H1 (cell line): ENCODE measurements around the gene LBX2. TPM values are rescaled to one million over a fixed set of nuclear protein-coding genes. Genes with fewer than 3 reads are reported as not detected.

Source experiments
- ASH2L ChIP-seq: fragments of 200-600, 300-600 bp; sonication (generic); IDR thresholded peaks from one replicate; pipeline ENCODE4 v1.7.1; 2017; ENCODE audit warnings: low read length
- CHD1 ChIP-seq: IDR thresholded peaks from 2 replicates; pipeline ENCODE4 v1.6.1; 2012; ENCODE audit warnings: low read depth, low read length, improper control_type of control experiment
- CHD2 ChIP-seq: IDR thresholded peaks from 2 replicates; pipeline ENCODE4 v1.6.1; 2012; ENCODE audit warnings: low read length, improper control_type of control experiment
- CREB1 ChIP-seq: IDR thresholded peaks from 2 replicates; pipeline ENCODE4 v1.6.1; 2012; ENCODE audit warnings: inconsistent platforms
- FOSL1 ChIP-seq: IDR thresholded peaks from 2 replicates; pipeline ENCODE4 v1.6.1; 2011; ENCODE audit warnings: mild to moderate bottlenecking, low read depth, low read length, moderate library complexity; ENCODE audit not compliant: insufficient read depth
- GABPA ChIP-seq: IDR thresholded peaks from 2 replicates; pipeline ENCODE4 v1.6.1; 2011; ENCODE audit warnings: mild to moderate bottlenecking, low read length, moderate library complexity, borderline replicate concordance; ENCODE audit not compliant: insufficient read depth
- MAFK ChIP-seq: IDR thresholded peaks from 2 replicates; pipeline ENCODE4 v1.6.1; 2012; ENCODE audit warnings: low read depth, mild to moderate bottlenecking, improper control_type of control experiment, low read length
- RXRA ChIP-seq: IDR thresholded peaks from 2 replicates; pipeline ENCODE4 v1.6.1; 2011; ENCODE audit warnings: low read depth, mild to moderate bottlenecking, low read length, moderate library complexity; ENCODE audit not compliant: insufficient read depth
- SAP30 ChIP-seq: fragments of 300-600 bp; sonication (generic); IDR thresholded peaks from 2 replicates; pipeline ENCODE4 v1.7.1; 2012; ENCODE audit warnings: low read length, moderate library complexity, mild to moderate bottlenecking, inconsistent platforms; ENCODE audit not compliant: insufficient read depth, insufficient replicate concordance
- SIRT6 ChIP-seq: IDR thresholded peaks from one replicate; pipeline ENCODE4 v1.7.1; 2012; ENCODE audit warnings: low read length, inconsistent platforms
- TAF1 ChIP-seq: IDR thresholded peaks from 2 replicates; pipeline ENCODE4 v1.6.1; 2011; ENCODE audit warnings: mild to moderate bottlenecking, low read depth, low read length
- YY1 ChIP-seq: IDR thresholded peaks from 2 replicates; pipeline ENCODE4 v1.6.1; 2011; ENCODE audit warnings: low read depth, mild to moderate bottlenecking, low read length
- polyA plus RNA-seq, 7 experiments: library from polyadenylated mRNA; depleted of rRNA in 3 of 7; stranded (reverse) in 5 of 7; unstranded in 2 of 7; fragments of >200 nt in 5 of 7; fragments of 200-250 nt in 2 of 7; gene quantifications; 1 replicate in 5 of 7; 2 replicates in 1 of 7; 4 replicates in 1 of 7; pipeline versions ENCODE4 v1.2.1 to v1.2.3, GENCODE V29; 2011 to 2013; ENCODE audit warnings: missing spikeins in 2 of 7, mixed read lengths in 2 of 7
- total RNA-seq: library from RNA; stranded (reverse); fragmentation: NEBNext Ultra II Directional; extraction: Animal tissue kit (Norgen Biotek cat#: 25700); gene quantifications from 2 replicates; pipeline ENCODE4 v1.2.1, GENCODE V29; 2021
- TF ChIP-seq, protein P1 (sequence below): IDR thresholded peaks from 2 replicates; pipeline ENCODE4 v1.6.1; 2011; ENCODE audit warnings: low read length, improper control_type of control experiment

The LBX2 gene
- total and polyA plus RNA-seq, 2 of the 8 experiments (the other 6 are each of a cell fraction or from before 2014, with no cell fraction given) = 0.27 TPM; not detected in 1

DNA sequence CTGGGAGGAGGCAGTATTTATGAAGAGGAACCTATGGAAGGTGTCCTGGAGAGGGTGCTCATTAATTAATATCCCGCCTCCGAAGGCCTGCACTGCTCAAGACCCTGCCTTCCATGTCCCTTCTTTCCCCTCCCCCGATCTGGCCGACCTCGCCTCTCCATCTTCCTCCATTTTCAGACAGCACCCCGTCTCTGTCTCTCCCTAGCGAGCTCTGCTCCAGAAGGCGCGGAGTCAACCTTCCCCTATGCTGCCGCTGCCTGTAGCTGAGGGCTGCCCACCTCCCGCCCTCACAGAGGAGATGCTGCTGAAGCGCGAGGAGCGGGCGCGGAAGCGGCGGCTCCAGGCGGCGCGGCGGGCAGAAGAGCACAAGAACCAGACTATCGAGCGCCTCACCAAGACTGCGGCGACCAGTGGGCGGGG lies 42.3 kb downstream of the LBX2 start (continued):
- TF ChIP-seq GABPA (no peak), FOSL1 (no peak), CREB1 (no peak), TAF1 (peak; percentile 70; the same call in 1 of the 2 replicates), CHD1 (no peak), SIRT6 (no peak), YY1 (no peak), CHD2 (no peak), MAFK (no peak), SAP30 (no peak), RXRA (no peak), ASH2L (peak; percentile 6)
- TF ChIP-seq, protein P1, sequence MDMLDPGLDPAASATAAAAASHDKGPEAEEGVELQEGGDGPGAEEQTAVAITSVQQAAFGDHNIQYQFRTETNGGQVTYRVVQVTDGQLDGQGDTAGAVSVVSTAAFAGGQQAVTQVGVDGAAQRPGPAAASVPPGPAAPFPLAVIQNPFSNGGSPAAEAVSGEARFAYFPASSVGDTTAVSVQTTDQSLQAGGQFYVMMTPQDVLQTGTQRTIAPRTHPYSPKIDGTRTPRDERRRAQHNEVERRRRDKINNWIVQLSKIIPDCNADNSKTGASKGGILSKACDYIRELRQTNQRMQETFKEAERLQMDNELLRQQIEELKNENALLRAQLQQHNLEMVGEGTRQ = no peak
